ENCODE measurements around the gene RAPSN. TPM values are rescaled to one million over a fixed set of nuclear protein-coding genes. Genes with fewer than 3 reads are reported as not detected.

RAPSN gene
- total and polyA plus RNA-seq, 2 of the 8 experiments (the other 6 are each of a cell fraction or from before 2014, with no cell fraction given) = 0.06 to 0.34 TPM

DNA sequence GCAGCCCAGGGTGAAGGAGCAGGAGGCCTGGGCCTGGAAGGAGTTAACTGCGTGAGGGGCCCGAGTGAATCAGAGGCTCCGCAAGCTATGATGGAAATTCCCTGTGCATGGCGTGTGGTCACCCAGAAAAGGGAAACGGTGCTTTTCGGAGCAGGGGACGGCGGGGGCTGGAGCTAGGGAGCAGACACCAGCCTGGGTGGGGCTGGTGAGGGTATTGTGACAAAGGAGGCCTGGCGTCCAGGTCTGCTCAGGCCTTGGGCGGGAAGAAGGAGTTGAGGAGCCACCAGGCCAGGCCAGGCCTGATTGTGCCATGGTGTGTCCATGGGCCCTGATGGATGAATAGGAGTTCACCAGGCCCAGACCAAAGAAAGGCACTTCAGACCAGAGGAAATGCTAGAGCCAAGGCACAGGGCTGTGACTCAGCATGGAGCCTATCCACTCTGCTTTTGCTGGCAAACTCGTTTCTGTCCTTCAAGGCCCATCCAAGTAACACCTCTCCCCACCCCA, 57.8 kb downstream of the RAPSN start (continued):
- TF ChIP-seq ATF2 (IDR thresholded peaks at IDR 0.05; ENCODE audit: low read length) = no peak
- no peak for TF ChIP-seq SP4 (IDR thresholded peaks at IDR 0.05; ENCODE audit: low read length)
- TF ChIP-seq POLR2A (IDR thresholded peaks at IDR 0.05; ENCODE audit: control extremely low read depth in 1 of 2, low read depth in 2 of 2, low read length in 2 of 2) = no peak
- no peak for TF ChIP-seq FOSL1 (IDR thresholded peaks at IDR 0.05; ENCODE audit: insufficient read depth, low read depth, low read length)
- no peak for TF ChIP-seq CBX5 (IDR thresholded peaks at IDR 0.05; ENCODE audit: low read depth, low read length)
- no peak for TF ChIP-seq KDM4A (IDR thresholded peaks at IDR 0.05; ENCODE audit: low read depth, low read length, severe bottlenecking)
